Choroid plexus epithelial cell (primary cell): ENCODE data around the gene ALG6.

Source experiments
- DNase-seq: peaks from one replicate; pipeline ENCODE4 v3.0.0-alpha.2; 2010; ENCODE audit warnings: low read depth
- H3K4me3 ChIP-seq: 2 replicates; pipeline ENCODE4 v1.5.1; 2011; ENCODE audit warnings: low read depth, mild to moderate bottlenecking, control low read depth, low read length, moderate library complexity
- CTCF ChIP-seq: conservative IDR thresholded peaks from 2 replicates; pipeline ENCODE4 v1.5.1; 2011; ENCODE audit warnings: low read depth, mild to moderate bottlenecking, control low read depth, inconsistent platforms, low read length, moderate library complexity

ALG6 gene

DNA sequence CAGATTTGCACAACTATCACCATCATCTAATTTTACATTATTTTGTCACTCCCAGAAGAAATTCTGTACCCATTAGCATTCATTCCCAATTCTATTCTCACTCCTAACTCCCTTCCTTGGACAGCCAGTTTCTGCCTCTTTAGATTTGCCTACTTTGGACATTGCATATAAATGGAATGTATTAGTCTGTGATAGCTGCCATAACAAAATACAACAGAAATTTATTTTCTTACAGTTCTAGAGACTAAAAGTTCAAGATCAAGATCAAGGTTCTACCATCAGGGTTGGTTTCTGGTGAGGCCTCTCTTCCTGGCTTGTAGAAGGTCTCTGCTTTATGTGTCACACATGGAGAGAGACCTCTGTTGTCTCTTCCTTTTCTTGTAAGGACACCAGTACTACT is 61.9 kb downstream of the ALG6 start:
- no peak for DNase-seq
- no peak for TF ChIP-seq CTCF
- no peak overlapping the region for H3K4me3 ChIP-seq

DNA sequence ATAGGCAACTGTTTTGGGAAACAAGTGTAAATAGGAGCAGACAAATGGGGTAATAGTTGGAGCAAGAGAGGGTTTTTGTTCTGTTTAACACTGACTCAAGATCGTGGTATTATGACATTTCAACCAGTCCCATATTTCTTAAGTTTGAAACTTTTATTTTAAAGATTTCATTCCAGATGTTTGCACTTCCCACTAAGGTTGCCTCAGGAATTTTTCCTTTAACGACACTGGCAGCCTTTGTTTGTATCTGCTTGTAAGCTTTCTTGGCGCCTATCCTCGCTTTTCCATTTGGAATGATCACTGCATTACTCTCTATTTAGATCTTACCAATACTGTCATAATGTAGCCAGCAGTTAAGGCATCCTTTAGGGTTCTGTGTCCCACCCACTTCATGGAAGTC is 67.7 kb downstream of the ALG6 start:
- no peak overlapping the region for H3K4me3 ChIP-seq
- TF ChIP-seq CTCF = no peak
- no peak for DNase-seq

DNA sequence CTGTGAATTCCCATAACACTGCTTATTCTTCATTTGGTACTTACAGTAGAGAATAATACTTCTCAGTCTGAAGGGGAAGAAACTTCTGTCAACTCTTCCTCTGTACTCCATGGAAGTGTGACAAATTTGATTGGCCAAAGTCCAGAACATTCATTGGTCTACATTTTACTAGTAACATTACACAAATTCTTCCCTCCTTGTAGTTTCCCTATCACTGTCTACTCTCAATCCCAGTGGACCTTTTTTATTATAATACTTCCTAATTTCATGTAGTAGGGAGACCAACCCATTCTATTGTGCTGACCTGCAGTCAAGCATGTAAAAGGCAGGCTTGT is 74.7 kb downstream of the ALG6 start:
- TF ChIP-seq CTCF = no peak
- H3K4me3 ChIP-seq = no peak overlapping the region
- peak; percentile 17 for DNase-seq

GRCh38 chr1:63448731-63449246 is 81.4 kb downstream of the ALG6 start:
- no peak for TF ChIP-seq CTCF
- H3K4me3 ChIP-seq = no peak overlapping the region
- DNase-seq = peak; percentile 39

DNA sequence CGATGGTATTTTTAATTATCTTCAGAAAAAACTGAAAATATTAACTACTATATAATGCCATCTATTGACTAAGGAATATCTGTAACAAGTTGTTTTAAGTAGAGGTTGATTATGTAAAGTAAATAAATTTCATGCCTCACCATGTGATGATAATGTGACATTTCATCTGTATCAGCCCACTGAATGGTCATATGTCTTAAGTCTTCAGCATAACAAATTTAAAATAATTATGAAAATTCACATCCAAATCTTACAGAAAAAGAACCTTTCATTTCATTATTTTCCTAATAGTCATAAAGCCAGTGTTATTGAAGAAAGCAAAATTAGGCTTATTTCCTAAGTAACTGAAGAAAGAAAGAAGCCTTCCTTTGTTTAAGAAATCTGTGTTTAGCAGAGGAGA is 83.0 kb downstream of the ALG6 start:
- no peak for DNase-seq
- H3K4me3 ChIP-seq = no peak overlapping the region
- no peak for TF ChIP-seq CTCF

DNA sequence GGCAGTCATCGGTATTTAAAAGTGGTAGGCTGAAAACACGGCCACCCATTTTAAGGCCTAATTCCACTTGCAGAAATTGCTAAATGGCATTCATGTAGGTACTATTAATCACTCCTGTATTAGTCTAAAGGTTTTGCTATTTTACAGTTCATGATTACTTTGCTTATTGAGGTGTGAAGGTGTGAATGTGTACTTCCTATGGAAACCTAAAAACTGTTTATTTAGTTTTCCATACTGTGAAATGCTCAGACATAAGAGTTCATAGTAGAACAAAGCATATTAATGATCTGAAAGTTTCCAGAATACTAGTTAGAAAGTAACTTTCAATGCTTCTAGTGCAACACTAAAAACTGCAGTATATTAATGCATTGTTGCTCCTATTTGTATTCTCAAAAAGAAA is 85.8 kb downstream of the ALG6 start:
- no peak overlapping the region for H3K4me3 ChIP-seq
- no peak for DNase-seq
- TF ChIP-seq CTCF = no peak

- TF ChIP-seq CTCF = peak; percentile 55
- peak; percentile 67 for DNase-seq
- no peak overlapping the region for H3K4me3 ChIP-seq
Observed at GRCh38 chr1:63454269-63454668, 86.8 kb downstream of the ALG6 start.
